Cortex of kidney (tissue), 1 donor: ENCODE measurements around the gene SLFN12L.

Experiments
- DNase-seq: peaks from one replicate; lab custom pipeline; 2025; lab: John Stamatoyannopoulos, UW

Gene SLFN12L

GRCh38 chr17:35432176-35433074 is 105.1 kb downstream of the SLFN12L start, which contains the start of gene SLFN12:
Gene SLFN12 (minus strand): TSS chr17:35432500. CDS start chr17:35423028, 9,472 bp downstream.
- no peak for DNase-seq

- DNase-seq = no peak
Measured at GRCh38 chr17:35429702-35430101, 107.8 kb downstream of the SLFN12L start.

- no peak for DNase-seq
Measured at GRCh38 chr17:35428229-35428628, 109.2 kb downstream of the SLFN12L start.

GRCh38 chr17:35423761-35424160 is 113.7 kb downstream of the SLFN12L start:
- DNase-seq = no peak
